Spleen (tissue), 7 donors: Measurements from ENCODE around the gene SAAL1.

Source experiments
- POLR2AphosphoS5 ChIP-seq, 3 donors: sonication (generic); formaldehyde crosslinking; IDR thresholded peaks; one replicate each; pipeline ENCODE4 v1.5.1; 2017; ENCODE audit warnings: antibody characterized with exemption in 3 of 3
- TF ChIP-seq, protein P1 (sequence below), 11 experiments: fragments of 200-600 bp in 7 of 11; fragments of 450-650 bp in 4 of 11; sonication (generic) in 4 of 11; IDR thresholded peaks in 8 of 11; conservative IDR thresholded peaks in 3 of 11; 1 replicate in 7 of 11; 2 replicates in 4 of 11; pipeline versions ENCODE4 v1.4.0 to v1.8.0; 2016 to 2021; ENCODE audit warnings: antibody characterized with exemption in 11 of 11, inconsistent platforms in 4 of 11, mild to moderate bottlenecking in 1 of 11
- donor health status: DM: no; HTN: no; CAD: no; lungs with moderate emphysema.
- donor health status: DM: no; HTN: no; CAD: no.
- donor health status: DM: no; HTN: no; CAD: no.

DNA sequence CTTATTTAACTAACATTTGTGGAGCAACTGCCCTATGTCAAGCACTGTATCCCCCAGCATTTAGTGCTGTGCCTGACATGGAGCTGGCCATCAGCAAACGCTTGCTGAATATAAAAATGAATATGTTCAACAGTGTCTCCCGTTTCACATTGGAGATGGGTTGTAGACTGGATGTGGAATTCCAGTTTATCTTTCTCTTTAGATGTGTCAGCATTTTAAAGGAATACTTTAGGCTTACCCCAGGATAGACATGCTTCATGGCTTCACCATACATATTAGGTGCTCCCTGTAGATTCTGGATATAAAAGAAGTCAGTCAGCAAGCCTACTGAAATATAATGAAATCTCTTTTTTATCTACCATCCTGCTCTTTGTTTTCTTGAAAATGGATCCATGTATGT, 38.5 kb downstream of the SAAL1 start:
- no peak for TF ChIP-seq POLR2AphosphoS5 (IDR thresholded peaks at IDR 0.05)
- TF ChIP-seq, protein P1, sequence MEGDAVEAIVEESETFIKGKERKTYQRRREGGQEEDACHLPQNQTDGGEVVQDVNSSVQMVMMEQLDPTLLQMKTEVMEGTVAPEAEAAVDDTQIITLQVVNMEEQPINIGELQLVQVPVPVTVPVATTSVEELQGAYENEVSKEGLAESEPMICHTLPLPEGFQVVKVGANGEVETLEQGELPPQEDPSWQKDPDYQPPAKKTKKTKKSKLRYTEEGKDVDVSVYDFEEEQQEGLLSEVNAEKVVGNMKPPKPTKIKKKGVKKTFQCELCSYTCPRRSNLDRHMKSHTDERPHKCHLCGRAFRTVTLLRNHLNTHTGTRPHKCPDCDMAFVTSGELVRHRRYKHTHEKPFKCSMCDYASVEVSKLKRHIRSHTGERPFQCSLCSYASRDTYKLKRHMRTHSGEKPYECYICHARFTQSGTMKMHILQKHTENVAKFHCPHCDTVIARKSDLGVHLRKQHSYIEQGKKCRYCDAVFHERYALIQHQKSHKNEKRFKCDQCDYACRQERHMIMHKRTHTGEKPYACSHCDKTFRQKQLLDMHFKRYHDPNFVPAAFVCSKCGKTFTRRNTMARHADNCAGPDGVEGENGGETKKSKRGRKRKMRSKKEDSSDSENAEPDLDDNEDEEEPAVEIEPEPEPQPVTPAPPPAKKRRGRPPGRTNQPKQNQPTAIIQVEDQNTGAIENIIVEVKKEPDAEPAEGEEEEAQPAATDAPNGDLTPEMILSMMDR (IDR thresholded peaks at IDR 0.05 in 8 of 11, conservative IDR thresholded peaks at IDR 0.05 in 3 of 11), result no peak
